ENCODE measurements around the gene TRAPPC10.

TRAPPC10 gene

DNA sequence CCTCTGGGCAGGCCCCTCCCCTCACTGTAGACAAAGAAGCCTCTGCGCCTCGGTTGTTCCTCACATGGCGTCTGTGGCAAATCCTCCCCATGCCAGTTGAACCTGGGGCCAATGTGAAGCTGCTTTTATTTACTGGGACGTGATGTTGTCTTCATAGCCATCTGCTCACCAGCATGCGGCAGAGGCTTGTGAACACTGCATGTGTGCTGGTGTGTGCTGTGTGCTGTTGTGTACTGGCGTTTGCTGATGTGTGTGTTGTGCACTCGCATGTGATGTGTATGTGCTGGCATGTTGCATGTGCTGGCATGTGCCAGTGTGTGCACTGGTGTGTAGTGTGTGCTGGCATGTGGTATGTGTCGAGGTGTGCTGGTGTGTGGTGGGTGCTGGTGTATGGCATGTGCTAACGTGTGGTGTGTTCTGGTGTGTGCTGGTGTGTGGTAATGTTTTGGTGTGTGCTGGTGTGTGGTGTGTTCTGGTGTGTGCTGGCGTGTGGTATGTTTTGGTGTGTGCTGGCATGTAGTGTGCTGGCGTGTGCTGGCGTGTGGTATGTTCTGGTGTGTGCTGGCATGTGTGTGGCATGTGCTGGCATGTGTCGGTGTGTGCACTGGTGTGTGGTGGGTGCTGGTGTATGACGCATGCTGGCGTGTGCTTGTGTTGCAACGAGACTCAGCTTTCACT, 37.2 kb upstream of the TRAPPC10 start:
- no peak for DNase-seq
- no peaks in the 10 kb centered on the region for H3K4me1 ChIP-seq
- no peaks in the 10 kb centered on the region for H3K27me3 ChIP-seq
- no peaks in the 10 kb centered on the region for H3K9me3 ChIP-seq
- TF ChIP-seq, protein P1, sequence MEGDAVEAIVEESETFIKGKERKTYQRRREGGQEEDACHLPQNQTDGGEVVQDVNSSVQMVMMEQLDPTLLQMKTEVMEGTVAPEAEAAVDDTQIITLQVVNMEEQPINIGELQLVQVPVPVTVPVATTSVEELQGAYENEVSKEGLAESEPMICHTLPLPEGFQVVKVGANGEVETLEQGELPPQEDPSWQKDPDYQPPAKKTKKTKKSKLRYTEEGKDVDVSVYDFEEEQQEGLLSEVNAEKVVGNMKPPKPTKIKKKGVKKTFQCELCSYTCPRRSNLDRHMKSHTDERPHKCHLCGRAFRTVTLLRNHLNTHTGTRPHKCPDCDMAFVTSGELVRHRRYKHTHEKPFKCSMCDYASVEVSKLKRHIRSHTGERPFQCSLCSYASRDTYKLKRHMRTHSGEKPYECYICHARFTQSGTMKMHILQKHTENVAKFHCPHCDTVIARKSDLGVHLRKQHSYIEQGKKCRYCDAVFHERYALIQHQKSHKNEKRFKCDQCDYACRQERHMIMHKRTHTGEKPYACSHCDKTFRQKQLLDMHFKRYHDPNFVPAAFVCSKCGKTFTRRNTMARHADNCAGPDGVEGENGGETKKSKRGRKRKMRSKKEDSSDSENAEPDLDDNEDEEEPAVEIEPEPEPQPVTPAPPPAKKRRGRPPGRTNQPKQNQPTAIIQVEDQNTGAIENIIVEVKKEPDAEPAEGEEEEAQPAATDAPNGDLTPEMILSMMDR (IDR thresholded peaks at IDR 0.05; ENCODE audit: low read depth, low read length), result no peak
- H3K36me3 ChIP-seq, result peaks cover 6% of the 10 kb centered on the region; the same call in 1 of the 2 replicates
- H3K4me3 ChIP-seq (ENCODE audit: low read depth, low read length), result no peak overlapping the region

DNA sequence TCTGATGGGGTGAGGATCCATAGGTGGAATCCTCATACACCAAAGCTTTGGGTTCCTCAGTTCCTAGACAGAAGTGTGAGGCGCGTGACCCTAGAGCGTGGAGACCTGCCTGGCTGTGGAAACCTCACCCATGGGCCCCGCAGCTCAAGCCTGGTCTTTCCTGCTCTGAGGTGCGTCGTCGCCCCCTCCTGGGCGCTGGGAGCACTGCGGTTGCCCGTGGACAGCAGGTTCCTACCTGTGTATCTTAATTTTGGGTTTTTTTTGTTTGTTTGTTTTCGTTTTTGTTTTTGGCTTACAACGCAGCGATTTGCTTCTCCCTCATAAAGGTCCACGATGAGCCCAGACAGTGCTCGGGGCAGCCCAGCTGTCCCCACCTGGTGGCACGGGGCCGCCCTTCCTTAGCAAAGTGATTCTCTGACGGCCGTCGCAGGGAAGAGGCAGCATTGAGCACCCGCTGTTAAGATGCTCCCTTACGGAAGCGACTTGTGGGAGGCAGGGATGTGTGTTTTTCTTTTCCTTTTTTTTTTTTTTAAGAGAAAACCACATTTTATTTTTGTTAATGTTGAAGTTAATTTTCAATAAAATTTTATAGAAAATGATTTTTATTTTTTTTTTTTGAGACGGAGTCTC, 36.5 kb upstream of the TRAPPC10 start:
- H3K9me3 ChIP-seq, result no peaks in the 10 kb centered on the region
- no peaks in the 10 kb centered on the region; the same call in 1 of the 2 replicates for H3K36me3 ChIP-seq
- 0 out of 2 replicates have a peak overlapping the region, but pooled peaks have one; percentile 12 for H3K4me3 ChIP-seq (ENCODE audit: low read depth, low read length)
- TF ChIP-seq, protein P1 (IDR thresholded peaks at IDR 0.05; ENCODE audit: low read depth, low read length), result peak; percentile 98
- peak; percentile 84 for DNase-seq
- no peaks in the 10 kb centered on the region for H3K27me3 ChIP-seq
- H3K4me1 ChIP-seq, result no peaks in the 10 kb centered on the region

DNA sequence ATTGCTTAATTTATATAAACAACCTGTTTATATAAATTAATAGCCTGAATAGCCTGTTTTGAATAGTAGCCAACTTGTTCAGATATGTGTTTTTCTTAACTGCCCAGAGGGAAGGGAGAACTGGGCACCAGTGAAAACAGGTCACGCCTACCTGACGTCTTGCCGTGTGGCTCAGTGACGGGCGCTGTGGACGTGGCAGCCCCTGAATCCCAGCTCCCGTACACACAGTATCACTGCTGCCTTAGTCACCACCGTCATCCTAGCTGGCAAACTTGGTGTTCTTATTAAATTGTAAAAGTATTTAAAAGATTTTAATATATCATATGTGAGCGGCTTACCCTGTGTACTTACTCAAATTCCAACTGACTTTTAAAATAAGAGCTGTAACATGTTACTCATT, 35.4 kb upstream of the TRAPPC10 start:
- Histone ChIP-seq H3K4me1 (no peaks in the 10 kb centered on the region), H3K27me3 (no peaks in the 10 kb centered on the region), H3K36me3 (peaks cover 2% of the 10 kb centered on the region; the same call in 1 of the 2 replicates), H3K9me3 (no peaks in the 10 kb centered on the region), H3K4me3 (ENCODE audit: low read depth, low read length) (no peak overlapping the region)
- TF ChIP-seq, protein P1 (IDR thresholded peaks at IDR 0.05; ENCODE audit: low read depth, low read length), result no peak
- no peak for DNase-seq

DNA sequence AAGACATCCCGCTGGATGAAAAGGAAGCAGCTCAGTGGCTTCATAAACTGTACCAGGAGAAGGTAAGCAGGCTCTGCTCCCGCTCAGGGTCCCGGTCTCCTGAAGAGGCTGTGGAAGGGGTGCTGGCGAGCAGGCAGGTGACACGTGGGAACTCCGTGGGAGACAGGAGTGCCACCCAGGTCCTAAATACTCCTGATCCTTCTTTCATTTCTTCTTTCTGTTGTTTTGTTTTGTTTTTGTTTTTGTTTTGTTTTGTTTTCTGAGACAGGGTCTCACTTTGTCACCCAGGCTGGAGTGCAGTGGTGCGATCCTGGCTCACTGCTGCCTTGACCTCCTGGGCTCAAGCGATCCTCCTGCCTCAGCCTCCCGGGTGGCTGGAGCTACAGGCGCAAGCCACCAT, 34.0 kb upstream of the TRAPPC10 start:
- TF ChIP-seq, protein P1 (IDR thresholded peaks at IDR 0.05; ENCODE audit: low read depth, low read length), result no peak
- no peak for DNase-seq
- H3K4me3 ChIP-seq (ENCODE audit: low read depth, low read length), result no peak overlapping the region
- peaks cover 2% of the 10 kb centered on the region for H3K36me3 ChIP-seq
- no peaks in the 10 kb centered on the region for H3K9me3 ChIP-seq
- no peaks in the 10 kb centered on the region for H3K27me3 ChIP-seq
- H3K4me1 ChIP-seq, result no peaks in the 10 kb centered on the region

DNA sequence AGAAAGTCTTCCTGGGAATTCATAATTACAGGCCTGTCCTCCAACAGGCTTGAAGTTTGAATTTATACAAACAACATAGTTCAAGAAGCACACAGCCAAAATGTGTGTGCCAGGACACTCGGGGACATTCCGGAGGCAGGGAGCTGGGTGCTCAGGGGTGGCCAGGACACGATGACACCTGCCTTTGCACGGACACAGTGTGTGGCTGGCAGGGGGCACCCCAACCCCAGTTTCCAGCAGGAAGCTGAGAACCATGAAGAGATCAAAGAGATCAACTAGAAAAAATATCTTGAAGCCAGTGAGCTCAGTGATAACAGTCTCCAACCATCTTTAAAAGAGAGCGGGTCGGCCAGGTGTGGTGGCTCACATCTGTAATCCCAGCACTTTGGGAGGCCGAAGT, 32.5 kb upstream of the TRAPPC10 start:
- Histone ChIP-seq H3K9me3 (no peaks in the 10 kb centered on the region), H3K4me3 (ENCODE audit: low read depth, low read length) (no peak overlapping the region), H3K4me1 (no peaks in the 10 kb centered on the region), H3K36me3 (peaks cover 2% of the 10 kb centered on the region; the same call in 1 of the 2 replicates), H3K27me3 (no peaks in the 10 kb centered on the region)
- TF ChIP-seq, protein P1 (IDR thresholded peaks at IDR 0.05; ENCODE audit: low read depth, low read length), result no peak
- no peak for DNase-seq
